HTERT RPE-1 (cell line): ENCODE results near the gene PPFIA4.

Experiments used
- in situ Hi-C: fragments of 300-500 bp; cut with MboI; formaldehyde crosslinking; loops from 4 replicates; pipeline ENCODE4 v1.14.3; 2020; ENCODE audit warnings: low sequenced_read_pairs

The PPFIA4 gene

GRCh38 chr1:203098445-203098844 is 72.2 kb downstream of the PPFIA4 start:
- in situ Hi-C loops: no loop called here

DNA sequence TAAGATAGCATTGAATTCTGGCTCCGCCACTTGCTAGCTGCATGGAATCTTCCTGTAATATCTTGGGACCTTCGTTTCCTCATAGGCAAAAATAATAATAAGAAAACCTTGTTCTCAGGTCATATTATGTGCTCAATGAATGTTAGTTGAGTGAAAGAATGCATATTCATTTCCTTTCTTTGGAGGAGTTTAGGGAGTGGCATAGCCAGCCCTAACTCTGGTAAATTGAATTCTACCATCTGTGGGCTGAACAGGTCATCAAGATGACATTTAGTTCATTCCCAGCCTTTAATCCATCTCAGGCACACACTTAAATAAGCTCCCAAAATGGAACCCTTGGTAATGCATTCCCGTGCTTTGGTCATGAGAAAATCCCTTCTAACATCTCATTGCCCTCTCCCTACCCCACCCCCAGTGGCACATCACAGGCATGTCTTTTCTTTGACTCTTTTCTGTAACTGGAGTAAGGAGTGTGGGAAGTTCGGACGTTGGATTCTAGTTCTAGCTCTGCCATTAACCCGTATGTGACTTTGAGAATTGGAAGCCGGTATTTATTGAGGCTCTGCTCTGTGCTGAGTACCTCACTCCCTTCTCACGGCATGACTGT is 72.7 kb downstream of the PPFIA4 start:
- in situ Hi-C loops: no loop called here

GRCh38 chr1:203099805-203100515 is 73.7 kb downstream of the PPFIA4 start:
- in situ Hi-C loops: no loop called here

GRCh38 chr1:203100516-203100869 is 74.2 kb downstream of the PPFIA4 start:
- in situ Hi-C loops: no loop called here

GRCh38 chr1:203101813-203102634 is 75.7 kb downstream of the PPFIA4 start:
- in situ Hi-C loops: no loop called here

GRCh38 chr1:203103216-203103615 is 76.9 kb downstream of the PPFIA4 start:
- in situ Hi-C loops: no loop called here

DNA sequence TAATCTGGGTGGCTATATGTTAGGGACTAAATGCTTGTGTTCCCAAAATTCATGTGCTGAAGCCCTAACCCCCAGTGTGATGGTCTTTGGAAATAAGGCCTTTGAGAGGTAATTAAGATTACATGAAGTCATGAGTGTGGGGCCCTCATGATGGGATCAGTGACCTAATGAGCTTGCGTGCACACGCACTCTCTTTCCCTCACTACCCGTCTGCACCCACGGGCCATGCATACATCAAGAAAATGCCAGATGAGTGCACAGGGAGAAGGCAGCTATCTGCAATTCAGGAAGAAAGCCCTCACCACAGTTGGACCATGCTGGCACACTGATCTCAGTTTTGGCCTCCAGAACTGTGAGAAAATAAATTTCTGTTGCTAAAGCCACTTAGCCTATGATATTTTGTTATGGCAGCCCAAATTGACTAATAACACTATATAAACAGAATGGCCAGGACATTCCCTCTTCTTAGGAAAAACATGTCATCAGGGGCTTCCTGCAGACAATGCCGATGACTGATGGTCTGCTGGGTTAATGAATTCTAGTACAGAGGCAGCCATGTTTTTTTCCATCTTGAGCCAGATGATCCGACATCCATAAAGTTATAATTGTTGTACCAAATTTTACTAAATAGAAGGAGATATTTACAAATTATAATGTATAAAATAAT is 77.7 kb downstream of the PPFIA4 start:
- in situ Hi-C loops: no loop called here

DNA sequence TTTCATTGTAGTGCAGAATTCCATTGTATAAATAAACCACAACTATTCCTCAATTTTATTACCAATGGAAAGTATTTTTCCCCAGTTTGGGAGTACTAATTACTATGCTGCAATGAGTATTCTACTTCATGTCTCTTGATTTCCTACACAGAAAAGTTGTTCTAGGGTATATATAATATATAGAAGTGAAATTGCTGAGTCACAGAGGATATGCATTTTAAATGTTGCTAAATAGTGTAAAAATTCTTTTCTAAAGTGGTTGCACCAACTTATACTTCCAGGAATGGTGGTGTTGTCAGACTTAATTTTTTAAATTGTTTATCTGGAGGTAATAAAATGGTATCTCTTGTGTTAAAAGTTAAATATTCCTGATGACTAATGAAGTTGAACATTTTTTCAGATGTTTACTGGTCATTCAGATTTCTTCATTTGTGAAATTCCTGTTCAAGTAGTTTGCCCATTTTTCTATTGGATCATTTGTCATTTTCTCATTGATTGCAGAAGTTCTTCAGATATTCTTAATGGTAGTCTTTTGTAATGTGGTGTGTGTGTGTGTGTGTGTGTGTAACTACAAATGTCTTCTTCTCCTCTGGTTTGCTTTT is 78.6 kb downstream of the PPFIA4 start:
- in situ Hi-C loops: no loop called here

- in situ Hi-C loops: no loop called here
Observed at GRCh38 chr1:203112475-203112874, 86.2 kb downstream of the PPFIA4 start.

GRCh38 chr1:203113308-203113707 is 87.0 kb downstream of the PPFIA4 start:
- in situ Hi-C loops: no loop called here

GRCh38 chr1:203114202-203114601 is 87.9 kb downstream of the PPFIA4 start:
- in situ Hi-C loops: no loop called here

DNA sequence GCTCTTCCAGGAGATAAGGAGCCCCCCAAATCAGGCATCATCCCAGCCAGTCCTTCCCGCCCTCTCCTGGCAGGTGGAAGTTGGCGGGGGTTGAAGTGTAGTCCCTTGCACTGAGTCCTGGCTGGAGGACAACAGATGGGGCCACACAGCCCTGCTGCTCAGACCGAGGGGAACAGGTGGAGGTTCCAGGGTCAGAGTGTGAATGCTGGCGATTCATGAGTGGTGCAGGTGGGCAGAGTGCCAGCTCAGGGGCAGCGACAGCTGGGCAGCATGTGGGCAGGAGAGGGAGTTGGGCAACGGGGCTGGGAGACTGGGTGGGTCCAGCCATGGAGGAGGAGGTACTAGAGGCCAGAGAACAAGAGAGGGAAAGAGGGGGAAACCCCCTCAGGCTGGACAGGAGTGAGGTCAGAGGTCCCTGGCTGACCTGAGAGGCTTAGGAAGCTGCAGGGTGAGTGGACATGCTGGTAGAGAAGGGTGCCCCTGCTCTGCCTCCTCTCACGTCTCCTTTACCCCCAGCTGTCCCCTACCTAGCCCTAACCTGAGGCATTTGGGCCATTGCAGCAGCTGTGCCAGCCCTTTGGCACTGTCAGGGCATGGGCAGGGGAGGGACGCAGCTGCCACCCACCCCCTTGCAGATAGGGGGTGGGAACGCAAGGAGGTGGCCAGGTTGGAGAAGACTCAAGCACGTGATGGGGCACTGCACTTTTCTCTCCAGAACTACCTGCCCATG is 90.0 kb downstream of the PPFIA4 start:
- in situ Hi-C loops: no loop called here

- in situ Hi-C loops: no loop called here
Observed at GRCh38 chr1:203117611-203118575, 91.6 kb downstream of the PPFIA4 start.

DNA sequence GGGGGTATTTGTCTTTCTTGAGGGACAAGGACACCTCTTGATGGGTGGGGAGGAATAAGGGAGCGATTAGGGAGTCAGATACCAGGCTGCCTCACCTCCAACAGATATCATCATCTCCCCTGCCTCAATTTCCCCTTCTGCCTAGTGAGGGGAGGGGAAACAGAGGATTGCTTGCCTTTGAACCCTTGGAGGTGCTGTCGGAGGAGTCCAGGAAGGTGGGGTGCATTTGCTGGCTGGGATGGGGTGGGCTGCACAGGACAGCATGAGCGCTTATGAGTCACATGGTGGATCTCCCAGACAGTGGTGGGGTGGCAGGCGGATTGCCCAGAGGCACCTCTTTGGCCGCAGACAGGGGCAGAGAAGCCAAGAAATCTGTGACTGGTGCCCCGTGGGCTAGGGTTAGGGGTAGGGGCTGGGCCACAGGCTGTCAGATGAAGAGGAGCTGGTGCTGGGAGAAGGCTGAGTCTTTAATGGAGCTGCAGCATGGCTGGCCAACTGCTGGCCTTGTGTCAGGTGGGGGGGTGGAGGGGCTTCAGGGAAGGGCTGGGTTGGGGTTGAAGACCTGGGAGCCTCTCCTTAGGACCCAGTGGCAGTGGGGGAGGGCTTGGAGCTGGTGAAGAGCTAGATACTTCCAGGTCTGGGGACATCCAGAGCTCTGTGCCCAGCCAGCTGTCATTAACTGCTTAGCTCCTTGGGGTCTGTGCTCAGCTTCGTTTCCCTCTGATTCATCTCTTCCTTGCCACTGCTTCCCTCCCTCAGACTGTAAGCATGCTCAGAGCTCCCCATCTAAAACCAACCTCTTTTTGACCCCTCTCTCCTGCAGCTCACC is 94.2 kb downstream of the PPFIA4 start:
- in situ Hi-C loops: no loop called here

DNA sequence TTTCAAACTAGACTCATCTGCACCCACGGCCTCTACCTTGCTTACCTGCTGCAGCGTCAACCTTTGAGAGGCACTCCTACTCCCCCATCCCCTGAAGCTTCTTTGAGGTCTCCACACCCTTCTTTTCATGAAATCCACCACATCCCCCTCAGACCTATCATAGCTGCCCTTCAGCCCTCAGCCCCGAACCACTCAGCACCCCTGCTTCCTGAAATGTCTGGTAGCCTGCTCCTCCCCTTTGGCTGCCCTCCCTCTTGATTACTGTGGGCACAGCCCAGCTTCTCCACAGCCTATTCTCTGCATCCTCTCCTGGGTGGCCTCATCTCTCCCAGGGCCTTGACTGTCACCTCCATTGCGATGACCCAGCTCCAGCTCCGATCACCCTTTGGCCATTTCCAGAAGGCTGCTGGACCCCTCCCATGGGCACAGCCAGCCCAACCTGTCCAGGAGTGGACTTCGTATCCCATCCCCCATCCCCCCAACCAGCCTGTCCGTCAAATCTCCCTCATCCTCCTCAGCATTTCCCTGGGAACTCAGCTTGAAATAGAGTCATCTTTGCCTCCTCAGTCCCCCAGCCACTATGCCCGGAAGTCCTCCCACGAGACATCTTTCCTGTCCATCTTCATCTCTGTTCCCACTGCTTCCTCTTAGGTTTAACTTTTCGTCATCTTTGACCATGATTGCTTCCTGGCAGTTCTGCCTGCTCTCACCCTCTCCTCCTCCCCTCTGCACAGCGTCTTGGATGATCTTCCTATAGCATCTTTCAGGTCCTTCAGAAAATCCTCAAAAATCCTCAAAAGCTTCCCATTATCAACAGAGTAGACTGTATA is 95.1 kb downstream of the PPFIA4 start:
- in situ Hi-C loops: no loop called here

DNA sequence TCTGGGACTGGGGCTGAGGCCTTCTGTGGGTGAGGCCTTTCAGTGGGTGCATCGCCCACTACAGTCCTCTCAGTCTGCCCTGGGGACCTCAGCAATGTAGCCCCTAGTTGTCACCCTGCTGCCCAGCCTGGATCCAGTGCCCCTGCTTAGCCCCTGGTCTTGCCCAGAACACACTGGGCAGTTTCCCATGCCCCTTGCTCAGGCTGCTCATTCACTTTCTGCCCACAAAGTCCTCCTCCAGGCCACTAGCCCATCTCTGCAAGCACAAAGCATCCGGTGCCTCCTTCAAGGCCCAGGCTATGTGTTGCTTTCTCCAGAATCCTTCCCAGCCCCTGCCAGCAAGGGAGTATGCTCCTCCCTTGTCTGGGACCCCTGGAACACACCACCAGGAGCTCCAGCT is 95.9 kb downstream of the PPFIA4 start:
- in situ Hi-C loops: no loop called here

DNA sequence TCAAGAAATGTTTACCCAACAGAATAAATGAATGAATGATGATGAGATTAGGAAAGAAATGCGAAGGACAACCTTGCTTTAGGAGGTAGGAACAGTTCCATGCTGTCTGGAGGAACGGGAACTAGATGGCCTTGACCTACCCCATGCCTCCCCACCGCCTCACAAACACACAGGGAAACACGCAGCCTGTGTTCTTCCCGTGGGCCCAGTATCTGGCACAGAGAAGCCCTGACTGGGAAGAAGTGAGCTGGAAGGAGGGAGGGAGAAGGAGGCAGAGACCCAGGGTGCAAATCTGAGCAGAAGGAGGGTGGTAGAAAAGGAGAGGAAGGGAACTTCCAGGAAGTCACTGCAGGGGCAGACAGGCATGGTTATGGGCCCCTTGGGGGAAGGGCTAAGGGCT is 97.7 kb downstream of the PPFIA4 start:
- in situ Hi-C loops: no loop called here
